ENCODE measurements around the gene ARHGAP1. TPM values are rescaled to one million over a fixed set of nuclear protein-coding genes. Genes with fewer than 3 reads are reported as not detected.

The ARHGAP1 gene
- total RNA-seq, 1 donor from 2014 or later: 104 TPM

- no peak for TF ChIP-seq CTCF (IDR thresholded peaks at IDR 0.05)
- DNase-seq (ENCODE audit: low spot score in 2 of 2): no peak
- Histone ChIP-seq H3K4me3 (no peak overlapping the region), H3K36me3 (peaks cover 28 to 30% of the 10 kb centered on the region in 2 donors), H3K4me1 (no peaks in the 10 kb centered on the region), H3K27me3 (no peaks in the 10 kb centered on the region), H3K9me3 (no peaks in the 10 kb centered on the region), H3K27ac (no peak overlapping the region)
- intact Hi-C loops (cut with DNase I): no loop called here
Measured at GRCh38 chr11:46632502-46632901, 67.9 kb downstream of the ARHGAP1 start.

- no peak overlapping the region for H3K4me3 ChIP-seq
- no peak overlapping the region for H3K27ac ChIP-seq
- no peaks in the 10 kb centered on the region for H3K9me3 ChIP-seq
- H3K4me1 ChIP-seq: no peaks in the 10 kb centered on the region
- DNase-seq (ENCODE audit: low spot score in 2 of 2): no peak
- H3K36me3 ChIP-seq: peaks cover 29 to 36% of the 10 kb centered on the region in 2 donors
- intact Hi-C loops (cut with DNase I): no loop called here
- TF ChIP-seq CTCF (IDR thresholded peaks at IDR 0.05): no peak
- H3K27me3 ChIP-seq: no peaks in the 10 kb centered on the region
Measured at GRCh38 chr11:46631676-46632075, 68.7 kb downstream of the ARHGAP1 start.

- no peaks in the 10 kb centered on the region for H3K4me1 ChIP-seq
- no peaks in the 10 kb centered on the region for H3K9me3 ChIP-seq
- intact Hi-C loops (cut with DNase I): no loop called here
- H3K27me3 ChIP-seq: no peaks in the 10 kb centered on the region
- no peak for DNase-seq (ENCODE audit: low spot score in 2 of 2)
- peaks cover 38 to 48% of the 10 kb centered on the region in 2 donors for H3K36me3 ChIP-seq
- H3K27ac ChIP-seq: no peak overlapping the region
- H3K4me3 ChIP-seq: no peak overlapping the region
- no peak for TF ChIP-seq CTCF (IDR thresholded peaks at IDR 0.05)
Measured at GRCh38 chr11:46630237-46630636, 70.2 kb downstream of the ARHGAP1 start.

- no peaks in the 10 kb centered on the region for H3K4me1 ChIP-seq
- intact Hi-C loops (cut with DNase I): loop anchor here (10.0 kb wide), 1 partner anchor 166 kb away; no protein-coding TSS in a partner anchor
- H3K4me3 ChIP-seq: no peak overlapping the region
- TF ChIP-seq CTCF (IDR thresholded peaks at IDR 0.05): no peak
- H3K9me3 ChIP-seq: no peaks in the 10 kb centered on the region
- no peak for DNase-seq (ENCODE audit: low spot score in 2 of 2)
- peaks cover 48 to 54% of the 10 kb centered on the region in 2 donors for H3K36me3 ChIP-seq
- H3K27ac ChIP-seq: no peak overlapping the region
- H3K27me3 ChIP-seq: no peaks in the 10 kb centered on the region
Measured at GRCh38 chr11:46628961-46629360, 71.5 kb downstream of the ARHGAP1 start.

Other genes starting within 250 kb of the ARHGAP1 start
- gene AMBRA1, start 106.6 kb downstream of the ARHGAP1 start, total RNA-seq: 12.1 TPM
- gene HARBI1, start 83.4 kb downstream of the ARHGAP1 start, total RNA-seq: not detected
- gene ATG13, start 83.1 kb downstream of the ARHGAP1 start, total RNA-seq: 208 TPM
- 9.7 TPM for gene ZNF408, start 412 bp upstream of the ARHGAP1 start, total RNA-seq
- gene F2, start 18.6 kb upstream of the ARHGAP1 start, total RNA-seq: 2.6 TPM
- 13.5 TPM for gene CKAP5, start 145.7 kb upstream of the ARHGAP1 start, total RNA-seq
- gene LRP4, start 217.9 kb upstream of the ARHGAP1 start, total RNA-seq: 4.9 TPM
- gene CSTPP1, start 236.1 kb upstream of the ARHGAP1 start, total RNA-seq: 16.6 TPM